NCI-H1436 (cell line): ENCODE measurements around the gene MYO1A.
"Not testable (repeated sequence)": the region's sequence is repeated elsewhere in the genome, so short reads cannot be mapped to it uniquely, and the experiment has no call there.

Experiments used
- DNase-seq: peaks from one replicate; lab custom pipeline; 2025; lab: John Stamatoyannopoulos, UW

MYO1A gene

GRCh38 chr12:57046947-57047890 is 2.7 kb downstream of the MYO1A start:
- DNase-seq = no peak

- DNase-seq = no peak
Observed at GRCh38 chr12:57046086-57046791, 3.7 kb downstream of the MYO1A start.

GRCh38 chr12:57044889-57045288 is 5.0 kb downstream of the MYO1A start:
- DNase-seq = no peak

- DNase-seq = no peak
Observed at GRCh38 chr12:57044468-57044867, 5.5 kb downstream of the MYO1A start.

GRCh38 chr12:57042695-57043094 is 7.2 kb downstream of the MYO1A start:
- DNase-seq = no peak

- DNase-seq = no peak
Observed at GRCh38 chr12:57040750-57041149, 9.2 kb downstream of the MYO1A start.

- DNase-seq = no peak
Observed at GRCh38 chr12:57040211-57040610, 9.7 kb downstream of the MYO1A start.

- no peak for DNase-seq
Observed at GRCh38 chr12:57039016-57039798, 10.7 kb downstream of the MYO1A start.

GRCh38 chr12:57037264-57037663 is 12.7 kb downstream of the MYO1A start:
- DNase-seq = no peak

GRCh38 chr12:57033431-57033830 is 16.5 kb downstream of the MYO1A start:
- no peak for DNase-seq

GRCh38 chr12:57031789-57032188 is 18.1 kb downstream of the MYO1A start:
- DNase-seq = no peak

GRCh38 chr12:57031138-57031725 is 18.7 kb downstream of the MYO1A start:
- peak; percentile 87 for DNase-seq

GRCh38 chr12:57029457-57029856 is 20.5 kb downstream of the MYO1A start:
- DNase-seq = no peak

GRCh38 chr12:57027805-57028153 is 22.1 kb downstream of the MYO1A start:
- no peak for DNase-seq

- DNase-seq = no peak
Observed at GRCh38 chr12:57027011-57027804, 22.7 kb downstream of the MYO1A start.

- DNase-seq = no peak
Observed at GRCh38 chr12:57025196-57025595, 24.7 kb downstream of the MYO1A start.

GRCh38 chr12:57022324-57022723 is 27.6 kb downstream of the MYO1A start:
- DNase-seq = not testable (repeated sequence)

GRCh38 chr12:57019983-57020719 is 29.8 kb downstream of the MYO1A start:
- DNase-seq = no peak

- DNase-seq = no peak
Observed at GRCh38 chr12:57018906-57019305, 31.0 kb downstream of the MYO1A start.

- not testable (repeated sequence) for DNase-seq
Observed at GRCh38 chr12:57018353-57018752, 31.6 kb downstream of the MYO1A start.

- DNase-seq = no peak
Observed at GRCh38 chr12:57016348-57016747, 33.6 kb downstream of the MYO1A start, which contains the start of gene TAC3. Gene TAC3, minus strand, starts transcription at chr12:57016529. Its CDS starts 732 bp downstream, at chr12:57015797.
